RPMI8226 (cell line): ENCODE data around the gene CGB1.
A peak's percentile ranks its signal among the peaks of the same experiment; 100 is the strongest.

Source experiments
- DNase-seq: peaks from one replicate; pipeline ENCODE4 v3.0.0-alpha.2; 2015

CGB1 gene

DNA sequence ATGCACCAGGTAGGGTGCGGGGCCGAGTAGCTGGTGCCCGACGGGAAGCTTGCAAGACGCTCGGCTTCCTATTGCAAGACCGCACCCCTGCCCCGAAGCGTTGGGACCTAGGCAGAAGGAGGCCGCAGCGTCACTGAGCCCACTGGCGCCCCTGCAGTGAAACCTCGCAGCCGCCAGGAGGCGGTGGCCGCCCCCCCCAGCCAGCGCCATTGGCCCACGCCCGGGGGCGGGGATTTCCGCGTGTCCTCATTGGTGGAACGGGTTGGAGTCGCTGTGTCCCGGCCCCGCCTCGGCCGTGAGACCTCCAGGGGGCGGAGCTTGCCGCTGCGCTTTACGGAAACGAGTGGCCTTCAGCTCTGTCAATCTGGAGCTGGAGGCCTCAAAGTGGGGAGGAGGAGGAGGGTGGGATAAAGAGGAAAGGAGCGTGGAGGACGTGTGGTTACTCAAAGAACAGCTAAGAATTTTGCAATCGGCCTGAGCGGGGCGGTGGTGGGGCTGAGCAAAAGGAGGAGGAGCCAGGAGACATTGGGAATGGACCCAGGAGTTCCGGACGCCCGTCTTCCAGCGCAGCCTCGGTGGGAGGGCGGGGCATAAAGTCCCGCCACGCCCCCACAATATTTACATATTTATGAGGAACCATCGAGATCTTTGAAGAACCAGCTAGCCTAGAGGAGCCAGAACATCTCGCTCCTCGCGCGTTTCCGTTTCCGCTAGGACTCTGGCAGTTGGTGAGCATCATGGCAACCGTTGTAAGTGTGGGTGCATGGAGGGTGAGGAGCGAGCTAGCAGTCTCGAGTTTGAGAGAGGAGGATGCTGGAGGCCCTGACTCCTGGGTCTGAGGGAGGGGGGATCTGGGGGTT lies 43.3 kb downstream of the CGB1 start, which contains the start of the genes GYS1 and RUVBL2:
GYS1 (minus strand) TSS at position 135 of the 860 bp plus-strand sequence. CDS start 197 bp downstream, outside the sequence.
RUVBL2 (plus strand) TSS at position 713 of the 860 bp plus-strand sequence; CDS start at position 738, 25 bp downstream.
- peak; percentile 98 for DNase-seq

DNA sequence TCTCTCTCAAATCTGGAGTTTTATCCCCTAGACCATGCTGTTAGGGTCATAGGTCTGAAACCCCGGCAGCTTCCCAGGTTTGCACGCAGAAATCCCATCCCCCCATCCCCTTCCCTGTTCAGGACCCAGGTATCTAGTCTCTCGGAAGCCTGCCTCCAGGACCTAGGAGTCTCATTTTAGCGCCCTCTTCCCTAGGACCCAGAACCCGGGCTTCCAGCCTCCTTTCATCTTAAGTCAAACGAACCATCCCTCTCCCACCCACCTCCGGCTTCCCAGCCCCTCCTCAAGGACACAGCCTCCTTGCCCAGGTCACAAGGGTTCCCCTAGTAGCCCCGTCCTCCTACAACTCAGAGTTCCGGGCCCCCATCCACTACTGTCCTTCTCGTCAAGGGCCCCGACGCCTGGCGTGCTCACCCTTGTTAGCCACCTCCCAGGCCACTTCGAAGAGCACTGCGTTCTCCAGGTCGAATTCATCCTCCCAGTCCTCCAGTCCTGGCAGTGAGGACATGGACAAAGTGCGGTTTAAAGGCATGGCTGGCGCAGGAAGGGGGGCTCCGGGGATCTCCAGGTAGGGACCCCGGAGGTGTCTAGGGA lies 44.0 kb downstream of the CGB1 start:
- DNase-seq: no peak

DNA sequence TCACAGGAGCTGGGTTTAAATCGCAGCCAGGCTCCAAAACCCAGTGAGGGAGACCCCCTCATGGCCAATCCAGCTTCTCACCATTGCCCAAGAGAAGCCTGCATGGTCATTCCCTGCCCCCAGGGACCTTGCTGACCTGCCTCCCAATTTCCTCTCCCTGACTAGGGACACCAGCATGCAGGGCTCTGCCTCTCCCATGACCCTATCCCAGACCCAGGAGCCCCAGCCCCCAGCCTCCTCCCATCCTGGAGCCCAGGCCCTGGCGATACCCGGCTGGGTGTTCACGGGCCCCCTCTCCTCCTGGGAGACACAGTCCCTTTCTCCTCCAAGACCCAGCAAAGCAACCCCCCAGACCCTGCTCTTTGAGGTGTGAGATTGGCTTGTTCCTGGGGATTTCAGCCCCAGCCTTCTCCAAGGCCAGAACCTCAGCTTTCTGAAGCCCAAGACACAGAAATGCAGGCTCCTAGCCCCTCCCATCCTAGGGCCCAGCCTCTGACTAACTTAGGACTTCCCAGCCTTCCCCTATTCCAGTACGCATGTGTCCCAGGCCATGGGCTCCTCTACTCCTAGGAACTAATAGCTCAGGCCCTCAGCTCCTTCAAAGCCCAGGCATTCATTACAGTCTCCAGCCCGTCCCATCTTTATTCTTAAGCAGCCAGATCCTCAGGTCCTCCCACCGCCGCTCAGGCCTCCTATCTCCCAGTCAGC lies 44.7 kb downstream of the CGB1 start:
- DNase-seq: no peak

DNA sequence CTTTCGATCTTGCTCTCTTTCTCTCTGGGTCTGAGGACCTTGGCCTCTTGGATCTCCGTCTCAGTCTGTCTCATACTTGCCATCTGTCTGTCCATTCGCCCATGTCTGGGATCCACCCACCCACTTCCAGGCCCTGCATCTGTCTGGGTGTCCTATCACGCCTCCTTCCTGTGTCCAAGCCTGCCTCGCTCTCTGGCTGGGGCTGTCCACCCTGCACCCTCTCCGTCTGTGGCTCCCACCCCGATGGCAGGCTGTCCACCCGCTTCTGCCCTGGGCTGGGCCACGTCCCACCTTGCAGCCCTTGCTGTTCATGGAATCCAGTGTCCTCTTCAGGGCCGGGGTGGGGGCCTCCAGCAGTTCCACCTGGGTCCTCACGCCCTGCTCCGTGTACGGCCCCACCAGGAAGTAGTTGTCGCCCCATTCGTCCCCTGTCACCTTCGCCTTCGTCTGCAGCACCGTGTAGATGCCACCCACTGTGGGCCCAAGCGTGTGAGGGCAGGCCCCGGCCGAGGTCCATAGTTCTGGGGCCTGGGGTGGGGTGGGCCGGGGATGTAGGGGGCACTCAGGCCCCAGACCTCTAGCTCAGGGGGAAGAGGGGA lies 45.6 kb downstream of the CGB1 start:
- no peak for DNase-seq

DNA sequence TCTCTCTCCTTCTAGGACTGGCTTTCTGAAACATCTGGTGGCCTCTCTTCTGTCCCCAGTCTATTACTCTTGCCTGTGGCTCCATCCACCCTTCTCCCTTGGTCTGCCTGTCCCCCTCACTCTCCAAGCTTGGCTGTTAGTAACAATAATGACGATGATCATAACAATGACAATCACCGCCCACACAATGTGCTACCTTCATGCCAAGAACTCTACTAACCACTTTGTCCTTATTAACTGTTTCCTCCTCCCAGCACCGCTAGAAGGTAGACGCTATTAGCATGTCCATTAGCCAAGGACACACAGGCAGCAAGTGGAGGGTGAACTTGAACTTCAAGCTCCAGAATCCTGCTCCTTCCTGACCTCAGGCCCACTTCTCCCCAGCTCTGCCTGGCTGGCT lies 46.3 kb downstream of the CGB1 start:
- DNase-seq: no peak

DNA sequence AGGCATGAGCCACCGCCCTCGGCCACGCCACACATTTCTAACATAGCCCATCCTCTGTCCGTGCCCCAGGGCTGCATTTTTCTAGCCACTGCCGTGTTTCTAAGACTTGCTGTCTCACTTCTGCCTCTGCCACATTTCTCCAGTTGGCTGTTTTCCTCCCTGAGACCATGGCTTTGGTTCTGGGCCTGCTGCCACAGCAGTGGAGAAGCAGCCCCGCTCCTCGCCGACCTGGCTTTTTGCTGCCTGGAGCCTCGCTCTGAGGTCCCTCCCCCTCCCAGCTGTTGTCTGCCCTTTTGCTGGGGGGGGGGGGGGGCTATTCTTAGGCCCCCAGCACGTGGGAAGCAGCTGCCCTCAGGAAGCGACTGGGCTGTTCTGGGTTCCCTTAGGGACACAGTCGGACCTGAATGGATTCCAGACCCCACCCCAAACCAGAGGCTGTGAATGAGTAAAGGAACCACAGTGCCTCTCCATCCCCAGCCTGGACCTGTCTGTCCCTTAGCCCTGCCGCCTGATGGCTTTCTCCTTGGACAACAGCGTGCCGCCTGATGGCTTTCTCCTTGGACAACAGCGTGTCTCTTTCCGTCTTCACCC lies 46.9 kb downstream of the CGB1 start:
- no peak for DNase-seq

DNA sequence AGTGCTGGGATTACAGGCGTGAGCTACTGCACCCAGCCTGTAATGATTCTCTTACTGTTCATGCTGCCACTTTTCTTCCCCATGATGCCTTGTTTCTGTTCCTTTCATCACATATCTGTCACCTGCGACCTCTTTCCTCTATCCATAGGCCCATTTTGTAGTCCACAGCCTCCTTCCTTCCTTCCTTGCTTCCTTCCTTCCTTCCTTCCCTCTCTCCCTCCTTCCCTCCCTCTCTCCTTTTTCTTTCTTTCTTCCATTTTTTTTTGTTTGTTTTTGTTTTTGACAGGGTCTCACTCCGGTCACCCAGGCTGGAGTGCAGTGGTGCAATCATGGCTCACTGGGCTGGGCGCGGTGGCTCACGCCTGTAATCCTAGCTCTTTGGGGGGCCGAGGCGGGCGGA lies 47.8 kb downstream of the CGB1 start:
- no peak for DNase-seq

DNA sequence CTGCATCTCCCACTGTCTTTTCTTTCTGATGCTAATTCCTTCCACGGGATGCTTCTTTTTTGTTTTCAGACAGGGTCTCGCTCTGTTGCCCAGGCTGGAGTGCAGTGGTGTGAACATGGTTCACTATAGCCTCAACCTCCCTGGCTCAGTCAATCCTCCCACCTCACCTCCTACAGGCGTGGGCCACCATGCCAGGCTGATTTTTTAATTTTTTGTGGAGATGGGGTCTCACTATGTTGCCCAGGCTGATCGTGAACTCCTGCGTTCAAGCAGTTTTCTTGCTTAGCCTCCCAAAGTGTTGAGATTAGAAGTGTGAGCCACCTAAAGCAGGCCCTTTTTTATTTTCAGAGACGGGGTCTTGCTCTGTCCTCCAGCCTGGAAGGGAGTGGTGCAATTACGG lies 48.4 kb downstream of the CGB1 start:
- no peak for DNase-seq

DNA sequence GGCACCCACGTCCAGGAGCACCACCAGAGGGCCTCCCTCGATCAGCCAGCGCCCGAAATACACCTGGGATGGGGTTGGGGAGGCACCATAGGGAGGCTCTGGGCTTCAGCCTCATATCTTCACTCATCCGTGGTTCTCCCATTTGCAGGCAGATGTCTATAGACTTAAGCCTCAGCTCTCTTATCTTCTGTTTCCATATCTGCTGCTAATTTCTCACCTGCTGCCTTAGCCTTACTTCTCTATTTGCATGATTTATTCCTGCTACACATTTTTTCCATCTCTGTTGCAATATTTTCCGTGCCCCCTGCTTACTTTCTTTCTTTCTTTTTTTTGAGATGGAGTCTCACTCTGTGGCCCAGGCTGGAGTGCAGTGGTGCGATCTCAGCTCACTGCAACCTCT lies 49.4 kb downstream of the CGB1 start:
- DNase-seq: no peak

DNA sequence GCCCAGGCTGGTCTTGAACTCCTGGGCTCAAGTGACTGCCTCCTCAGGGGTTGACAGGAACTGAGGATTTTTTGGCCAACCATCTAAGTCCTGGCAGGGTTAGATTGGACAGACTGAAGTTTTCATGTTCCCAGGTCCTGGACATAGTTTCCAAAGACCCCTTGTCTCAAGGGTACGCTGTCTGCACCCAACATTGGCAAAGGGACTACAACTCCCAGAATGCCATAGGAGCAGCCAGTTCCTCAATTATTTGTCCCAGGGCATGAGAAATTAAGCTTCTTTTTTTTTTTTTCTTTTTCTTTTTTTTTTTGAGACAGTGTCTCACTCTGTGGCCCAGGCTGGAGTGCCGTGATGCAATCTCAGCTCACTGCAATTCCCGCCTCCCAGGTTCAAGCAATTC lies 50.5 kb downstream of the CGB1 start:
- no peak for DNase-seq

DNA sequence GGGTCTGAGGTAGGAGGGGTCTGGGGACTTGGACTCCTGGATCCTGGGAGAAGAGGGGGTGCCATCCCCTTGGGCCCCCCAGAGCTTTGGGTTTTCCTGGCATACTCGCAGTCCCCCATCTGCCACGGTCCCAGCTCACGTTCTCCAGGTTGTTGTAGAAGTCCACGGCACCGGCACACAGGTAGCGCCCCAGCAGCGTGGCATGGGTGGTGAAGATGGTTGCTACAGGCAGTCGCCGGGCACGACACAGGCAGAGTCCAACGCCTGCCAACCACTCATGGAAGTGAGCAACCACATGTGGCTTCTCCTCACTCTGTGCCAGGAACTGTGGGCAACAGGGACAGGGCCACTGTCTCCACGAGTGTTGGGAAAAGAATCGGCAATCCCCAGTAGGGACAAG lies 51.0 kb downstream of the CGB1 start:
- no peak for DNase-seq
